H9 (cell line): Measurements from ENCODE around the gene HDAC7. TPM values are rescaled to one million over a fixed set of nuclear protein-coding genes. Genes with fewer than 3 reads are reported as not detected.

Source experiments
- DNase-seq: peaks from one replicate; pipeline ENCODE4 v3.0.0-alpha.2; 2017
- H2AFZ ChIP-seq: one replicate; pipeline ENCODE4 v1.6.1; 2013; ENCODE audit warnings: mild to moderate bottlenecking, low read length, control low read depth, moderate library complexity
- H2AK5ac ChIP-seq: 2 replicates; pipeline ENCODE4 v1.6.1; 2013; ENCODE audit warnings: low read length, control low read depth, mixed read lengths; ENCODE audit not compliant: insufficient read length
- H2BK120ac ChIP-seq: one replicate; pipeline ENCODE4 v1.6.1; 2013; ENCODE audit warnings: low read depth, mild to moderate bottlenecking, low read length, control low read depth, inconsistent platforms; ENCODE audit not compliant: poor library complexity, severe bottlenecking
- H2BK12ac ChIP-seq: 2 replicates; pipeline ENCODE4 v1.6.1; 2013; ENCODE audit warnings: low read length, control low read depth, mixed read lengths, low read depth; ENCODE audit not compliant: insufficient read length
- H2BK15ac ChIP-seq: 2 replicates; pipeline ENCODE4 v1.6.1; 2013; ENCODE audit warnings: low read depth, low read length, control low read depth
- H2BK20ac ChIP-seq: one replicate; pipeline ENCODE4 v1.6.1; 2013; ENCODE audit warnings: low read depth, mild to moderate bottlenecking, low read length, control low read depth, inconsistent platforms; ENCODE audit not compliant: poor library complexity, severe bottlenecking
- H2BK5ac ChIP-seq: 2 replicates; pipeline ENCODE4 v1.6.1; 2013; ENCODE audit warnings: low read length, control low read depth, mixed read lengths; ENCODE audit not compliant: insufficient read length
- H3K14ac ChIP-seq: 2 replicates; pipeline ENCODE4 v1.6.1; 2013; ENCODE audit warnings: low read length, control low read depth; ENCODE audit not compliant: insufficient read depth
- H3K18ac ChIP-seq: 2 replicates; pipeline ENCODE4 v1.6.1; 2013; ENCODE audit warnings: low read depth, mild to moderate bottlenecking, mixed read lengths, low read length, control low read depth; ENCODE audit not compliant: insufficient read length
- H3K23ac ChIP-seq: 2 replicates; pipeline ENCODE4 v1.6.1; 2013; ENCODE audit warnings: low read length, control low read depth, mixed read lengths, low read depth; ENCODE audit not compliant: insufficient read length
- H3K23me2 ChIP-seq: 2 replicates; pipeline ENCODE4 v1.6.1; 2013; ENCODE audit warnings: low read depth, mild to moderate bottlenecking, mixed read lengths, low read length, control low read depth; ENCODE audit not compliant: insufficient read length, poor library complexity, severe bottlenecking
- H3K27ac ChIP-seq: 2 replicates; pipeline ENCODE4 v1.5.1; 2013; ENCODE audit warnings: low read length, control low read depth, mixed read lengths, low read depth; ENCODE audit not compliant: insufficient read length
- H3K27me3 ChIP-seq: 2 replicates; pipeline ENCODE4 v1.6.1; 2013; ENCODE audit warnings: low read length, control low read depth, inconsistent platforms; ENCODE audit not compliant: insufficient read depth
- H3K4ac ChIP-seq: 2 replicates; pipeline ENCODE4 v1.6.1; 2013; ENCODE audit warnings: low read depth, mild to moderate bottlenecking, control low read depth, inconsistent platforms, low read length, moderate library complexity
- H3K4me1 ChIP-seq: 2 replicates; pipeline ENCODE4 v1.6.1; 2013; ENCODE audit warnings: low read length, control low read depth, inconsistent platforms; ENCODE audit not compliant: insufficient read depth
- H3K4me2 ChIP-seq: 2 replicates; pipeline ENCODE4 v1.6.1; 2013; ENCODE audit warnings: low read length, control low read depth, mixed read lengths; ENCODE audit not compliant: insufficient read length, insufficient read depth
- H3K56ac ChIP-seq: 2 replicates; pipeline ENCODE4 v1.6.1; 2013; ENCODE audit warnings: low read depth, mild to moderate bottlenecking, mixed read lengths, low read length, control low read depth; ENCODE audit not compliant: insufficient read length
- H3K79me1 ChIP-seq: 2 replicates; pipeline ENCODE4 v1.6.1; 2013; ENCODE audit warnings: low read depth, mild to moderate bottlenecking, moderate library complexity, low read length, control low read depth, inconsistent platforms; ENCODE audit not compliant: insufficient read depth, poor library complexity, severe bottlenecking
- H3K79me2 ChIP-seq: 2 replicates; pipeline ENCODE4 v1.6.1; 2013; ENCODE audit warnings: low read length, control low read depth, inconsistent platforms; ENCODE audit not compliant: insufficient read depth
- H3K9ac ChIP-seq: 2 replicates; pipeline ENCODE4 v1.6.1; 2013; ENCODE audit warnings: low read length, control low read depth, mixed read lengths; ENCODE audit not compliant: insufficient read length; ENCODE audit errors: extremely low read depth
- H3K9me3 ChIP-seq: one replicate; pipeline ENCODE4 v1.6.1; 2013; ENCODE audit warnings: low read depth, low read length, inconsistent platforms; ENCODE audit not compliant: control insufficient read depth
- H3T11ph ChIP-seq: one replicate; pipeline ENCODE4 v1.6.1; 2013; ENCODE audit warnings: mild to moderate bottlenecking, low read length, control low read depth, inconsistent platforms
- H4K20me1 ChIP-seq: one replicate; pipeline ENCODE4 v1.6.1; 2013; ENCODE audit not compliant: control insufficient read depth, insufficient read length, insufficient read depth
- H4K5ac ChIP-seq: 2 replicates; pipeline ENCODE4 v1.6.1; 2013; ENCODE audit warnings: low read depth, mild to moderate bottlenecking, mixed read lengths, low read length, control low read depth; ENCODE audit not compliant: insufficient read length
- H4K8ac ChIP-seq: replicated peaks from 2 replicates; pipeline ENCODE4 v1.6.1; 2013; ENCODE audit warnings: low read length, control low read depth, mixed read lengths, low read depth; ENCODE audit not compliant: insufficient read length
- H4K91ac ChIP-seq: 2 replicates; pipeline ENCODE4 v1.6.1; 2013; ENCODE audit warnings: low read depth, mild to moderate bottlenecking, moderate library complexity, mixed read lengths, low read length, control low read depth; ENCODE audit not compliant: insufficient read length
- H3K27ac Mint-ChIP-seq, 3 experiments: 2 replicates in 2 of 3; 3 replicates in 1 of 3; pipeline ENCODE4 v1.8.0; 2020 to 2021; ENCODE audit warnings: mixed read lengths in 3 of 3, mild to moderate bottlenecking in 1 of 3, moderate library complexity in 1 of 3
- H3K27me3 Mint-ChIP-seq: 2 replicates; pipeline ENCODE4 v1.8.0; 2021; ENCODE audit warnings: low read depth, mild to moderate bottlenecking, moderate library complexity, mixed read lengths
- H3K36me3 Mint-ChIP-seq, 3 experiments: 2 replicates in 2 of 3; 3 replicates in 1 of 3; pipeline ENCODE4 v1.8.0; 2020 to 2021; ENCODE audit warnings: low read depth in 3 of 3, mixed read lengths in 3 of 3; ENCODE audit not compliant: insufficient read depth in 1 of 3
- H3K4me1 Mint-ChIP-seq, 2 experiments: 2 replicates each; pipeline ENCODE4 v1.8.0; 2020; ENCODE audit warnings: mixed read lengths in 2 of 2
- H3K4me3 Mint-ChIP-seq, 2 experiments: 2 replicates in 1 of 2; 3 replicates in 1 of 2; pipeline ENCODE4 v1.8.0; 2020 to 2021; ENCODE audit warnings: mild to moderate bottlenecking in 2 of 2, mixed read lengths in 2 of 2, moderate library complexity in 1 of 2
- H3K9me3 Mint-ChIP-seq, 2 experiments: 2 replicates in 1 of 2; 3 replicates in 1 of 2; pipeline ENCODE4 v1.8.0; 2020; ENCODE audit warnings: mild to moderate bottlenecking in 2 of 2, mixed read lengths in 2 of 2, moderate library complexity in 1 of 2
- WGBS: extraction: QIAGEN DNeasy Blood & Tissue Kit; methylation state at CpG from one replicate; pipeline ENCODE4 v1.1.7; 2013; ENCODE audit warnings: missing lambda C conversion rate, low lambda C conversion rate, mixed read lengths; ENCODE audit not compliant: insufficient read length; ENCODE audit errors: extremely low coverage; 5-methylcytosine and 5-hydroxymethylcytosine counted together
- total RNA-seq: library from RNA; stranded (reverse); gene quantifications from 2 replicates; pipeline ENCODE4 v1.2.1, GENCODE V29; 2021
- TF ChIP-seq, protein P1 (sequence below): fragments of 200-600 bp; sonication (generic); conservative IDR thresholded peaks from 3 replicates; pipeline ENCODE4 v1.8.0; 2021; ENCODE audit warnings: antibody characterized with exemption, mild to moderate bottlenecking

HDAC7 gene
- total RNA-seq, 1 experiment from 2014 or later: 72.1 TPM

DNA sequence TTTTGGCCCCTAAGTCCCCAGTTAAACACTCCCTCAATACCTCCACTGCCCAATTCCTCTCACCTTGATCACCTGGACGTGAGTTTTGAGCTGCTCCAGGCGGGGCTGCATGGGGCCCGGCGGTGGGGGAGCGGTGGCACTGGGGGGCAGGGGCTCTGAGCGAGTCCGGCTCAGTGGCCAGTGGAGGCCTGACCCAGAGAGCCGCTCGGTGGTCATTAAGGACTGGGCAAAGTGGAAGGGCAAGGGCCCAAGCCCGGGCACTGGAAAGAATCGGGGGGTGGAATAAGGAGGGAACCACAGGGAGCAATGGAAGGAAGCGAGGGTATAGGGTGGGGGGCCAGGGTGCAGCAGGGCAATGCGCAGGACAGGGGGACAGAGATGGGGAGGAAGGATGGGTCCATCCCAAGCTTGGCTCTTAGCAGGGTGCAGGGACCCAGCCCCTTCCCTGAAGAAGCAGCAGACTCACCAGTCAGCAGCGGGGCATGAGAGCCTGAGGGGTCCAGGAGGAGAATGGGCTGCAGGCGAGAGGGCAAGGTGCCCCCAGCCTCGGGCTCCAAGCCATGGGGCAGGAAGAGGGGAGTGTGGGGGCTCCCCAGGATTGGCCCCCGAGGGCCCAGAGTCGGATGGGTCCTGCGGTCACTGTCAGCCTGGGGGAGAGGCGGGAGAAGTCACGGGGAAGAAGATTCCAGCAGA is 24.4 kb downstream of the HDAC7 start:
- no peak for DNase-seq
- no peak overlapping the region for H2AFZ ChIP-seq
- no peak overlapping the region for H2BK12ac ChIP-seq
- Mint-ChIP-seq H3K4me3 (no peak overlapping the region), H3K27ac (no peak overlapping the region), H3K9me3 (no peaks in the 10 kb centered on the region; a peak in 1 of 5 replicates), H3K27me3 (no peaks in the 10 kb centered on the region), H3K4me1 (peaks cover 2 to 18% of the 10 kb centered on the region in 2 experiments; a peak in 2 of 4 replicates), H3K36me3 (peaks cover 25 to 51% (median 50%) of the 10 kb centered on the region in 3 experiments; a peak in 6 of 7 replicates)
- H3K23me2 ChIP-seq: no peaks in the 10 kb centered on the region
- no peak overlapping the region for H2BK15ac ChIP-seq
- no peak overlapping the region for H4K5ac ChIP-seq
- H2BK5ac ChIP-seq: no peak overlapping the region
- no peak overlapping the region for H3K27ac ChIP-seq
- H4K91ac ChIP-seq: no peak overlapping the region
- no peak overlapping the region for H3K14ac ChIP-seq
- no peaks in the 10 kb centered on the region for H3K79me1 ChIP-seq
- no peak overlapping the region for H3K4me2 ChIP-seq
- no CpG with 5 or more reads among the region's 21 CpGs for WGBS
- no peak overlapping the region for H3K9ac ChIP-seq
- no peak overlapping the region for H2AK5ac ChIP-seq
- H4K20me1 ChIP-seq: peaks cover 2% of the 10 kb centered on the region
- H3K4me1 ChIP-seq: no peaks in the 10 kb centered on the region
- no peak overlapping the region for H3K56ac ChIP-seq
- TF ChIP-seq, protein P1, sequence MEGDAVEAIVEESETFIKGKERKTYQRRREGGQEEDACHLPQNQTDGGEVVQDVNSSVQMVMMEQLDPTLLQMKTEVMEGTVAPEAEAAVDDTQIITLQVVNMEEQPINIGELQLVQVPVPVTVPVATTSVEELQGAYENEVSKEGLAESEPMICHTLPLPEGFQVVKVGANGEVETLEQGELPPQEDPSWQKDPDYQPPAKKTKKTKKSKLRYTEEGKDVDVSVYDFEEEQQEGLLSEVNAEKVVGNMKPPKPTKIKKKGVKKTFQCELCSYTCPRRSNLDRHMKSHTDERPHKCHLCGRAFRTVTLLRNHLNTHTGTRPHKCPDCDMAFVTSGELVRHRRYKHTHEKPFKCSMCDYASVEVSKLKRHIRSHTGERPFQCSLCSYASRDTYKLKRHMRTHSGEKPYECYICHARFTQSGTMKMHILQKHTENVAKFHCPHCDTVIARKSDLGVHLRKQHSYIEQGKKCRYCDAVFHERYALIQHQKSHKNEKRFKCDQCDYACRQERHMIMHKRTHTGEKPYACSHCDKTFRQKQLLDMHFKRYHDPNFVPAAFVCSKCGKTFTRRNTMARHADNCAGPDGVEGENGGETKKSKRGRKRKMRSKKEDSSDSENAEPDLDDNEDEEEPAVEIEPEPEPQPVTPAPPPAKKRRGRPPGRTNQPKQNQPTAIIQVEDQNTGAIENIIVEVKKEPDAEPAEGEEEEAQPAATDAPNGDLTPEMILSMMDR: no peak
- no peak overlapping the region for H2BK20ac ChIP-seq
- H3K27me3 ChIP-seq: no peaks in the 10 kb centered on the region
- no peaks in the 10 kb centered on the region for H3K9me3 ChIP-seq
- H3K18ac ChIP-seq: no peak overlapping the region
- no peak overlapping the region for H2BK120ac ChIP-seq
- no peak overlapping the region for H4K8ac ChIP-seq
- H3K4ac ChIP-seq: no peak overlapping the region
- H3K79me2 ChIP-seq: no peaks in the 10 kb centered on the region
- H3T11ph ChIP-seq: no peak overlapping the region
- H3K23ac ChIP-seq: no peak overlapping the region
